ENCODE measurements around the gene AKIP1.

The AKIP1 gene

GRCh38 chr11:8959546-8960166 is 48.7 kb downstream of the AKIP1 start:
- DNase-seq (ENCODE audit: low read depth in 1 of 2, low spot score in 1 of 2): no peak

- DNase-seq (ENCODE audit: low read depth in 1 of 2, low spot score in 1 of 2): no peak
These were observed 50.4 kb downstream of the AKIP1 start for GRCh38 chr11:8961401-8961800.

GRCh38 chr11:8962841-8963240 is 51.9 kb downstream of the AKIP1 start:
- no peak for DNase-seq (ENCODE audit: low read depth in 1 of 2, low spot score in 1 of 2)

- DNase-seq (ENCODE audit: low read depth in 1 of 2, low spot score in 1 of 2): peak; percentile 52 to 57
These were observed 52.8 kb downstream of the AKIP1 start for GRCh38 chr11:8963569-8964323.

GRCh38 chr11:8964324-8965320 is 53.6 kb downstream of the AKIP1 start, which contains the start of gene TMEM9B:
Gene TMEM9B, minus strand, starts transcription at chr11:8964442. Its CDS starts 129 bp downstream, at chr11:8964313.
- DNase-seq (ENCODE audit: low read depth in 1 of 2, low spot score in 1 of 2): peak; percentile 55 to 67

- DNase-seq (ENCODE audit: low read depth in 1 of 2, low spot score in 1 of 2): no peak
These were observed 56.2 kb downstream of the AKIP1 start for GRCh38 chr11:8967184-8967583.
